A673 (cell line): ENCODE results near the gene FBXO45.

Experiments
- EZH2 ChIP-seq: fragments of 200-600 bp; sonication (generic); IDR thresholded peaks from 2 replicates; pipeline ENCODE4 v1.6.1; 2017; ENCODE audit warnings: borderline replicate concordance, low read depth, mild to moderate bottlenecking, mixed read lengths, antibody characterized with exemption, low read length; ENCODE audit not compliant: poor library complexity, severe bottlenecking
- TF ChIP-seq, protein P1 (sequence below): fragments of 300-800, 200-600 bp; sonication (generic); conservative IDR thresholded peaks from 2 replicates; pipeline ENCODE4 v1.5.1; 2017; ENCODE audit warnings: low read depth, mild to moderate bottlenecking, antibody characterized with exemption, low read length, moderate library complexity, mixed read lengths

DNA sequence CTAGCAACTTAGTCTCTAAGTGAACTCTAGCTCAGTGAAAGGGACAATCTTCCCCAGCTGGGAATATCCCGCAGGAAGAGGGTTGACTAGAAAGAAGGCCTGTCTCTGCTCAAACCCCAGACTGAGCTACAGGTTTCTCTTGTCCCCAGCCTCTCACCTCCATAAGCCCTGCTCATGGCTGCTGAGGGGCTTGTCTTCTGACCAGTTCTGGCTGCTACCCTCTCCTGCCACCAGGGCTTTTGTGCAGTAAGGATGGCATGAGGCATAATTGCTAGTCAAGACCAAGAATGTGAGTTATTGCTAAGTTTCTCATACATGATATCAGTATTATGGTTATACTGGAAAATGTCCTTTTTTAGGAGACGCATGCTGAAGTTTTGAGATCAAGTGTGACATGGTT lies 21.4 kb upstream of the FBXO45 start:
- TF ChIP-seq, protein P1, sequence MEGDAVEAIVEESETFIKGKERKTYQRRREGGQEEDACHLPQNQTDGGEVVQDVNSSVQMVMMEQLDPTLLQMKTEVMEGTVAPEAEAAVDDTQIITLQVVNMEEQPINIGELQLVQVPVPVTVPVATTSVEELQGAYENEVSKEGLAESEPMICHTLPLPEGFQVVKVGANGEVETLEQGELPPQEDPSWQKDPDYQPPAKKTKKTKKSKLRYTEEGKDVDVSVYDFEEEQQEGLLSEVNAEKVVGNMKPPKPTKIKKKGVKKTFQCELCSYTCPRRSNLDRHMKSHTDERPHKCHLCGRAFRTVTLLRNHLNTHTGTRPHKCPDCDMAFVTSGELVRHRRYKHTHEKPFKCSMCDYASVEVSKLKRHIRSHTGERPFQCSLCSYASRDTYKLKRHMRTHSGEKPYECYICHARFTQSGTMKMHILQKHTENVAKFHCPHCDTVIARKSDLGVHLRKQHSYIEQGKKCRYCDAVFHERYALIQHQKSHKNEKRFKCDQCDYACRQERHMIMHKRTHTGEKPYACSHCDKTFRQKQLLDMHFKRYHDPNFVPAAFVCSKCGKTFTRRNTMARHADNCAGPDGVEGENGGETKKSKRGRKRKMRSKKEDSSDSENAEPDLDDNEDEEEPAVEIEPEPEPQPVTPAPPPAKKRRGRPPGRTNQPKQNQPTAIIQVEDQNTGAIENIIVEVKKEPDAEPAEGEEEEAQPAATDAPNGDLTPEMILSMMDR = no peak
- no peak for TF ChIP-seq EZH2
